ENCODE data around the gene ZRANB1.

The ZRANB1 gene

DNA sequence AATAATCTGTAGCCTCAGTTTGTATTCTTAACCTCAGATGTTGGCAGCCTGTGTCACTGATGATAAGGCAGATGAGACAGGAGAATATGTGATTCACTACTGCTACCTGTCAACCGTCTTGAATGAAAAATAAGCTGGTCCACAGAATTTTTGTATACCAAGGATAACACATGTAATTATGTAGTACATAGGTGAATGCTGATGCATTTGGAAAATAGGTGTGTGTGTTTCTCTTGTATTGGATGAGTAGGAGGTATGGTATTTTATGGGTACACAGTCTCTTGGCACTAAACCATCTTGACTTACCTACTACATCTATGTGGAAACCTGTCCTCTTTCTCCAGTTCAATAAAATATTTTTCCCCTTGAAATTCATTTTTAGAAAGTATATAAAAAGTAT lies 20.7 kb upstream of the ZRANB1 start:
- DNase-seq, result no peak

DNA sequence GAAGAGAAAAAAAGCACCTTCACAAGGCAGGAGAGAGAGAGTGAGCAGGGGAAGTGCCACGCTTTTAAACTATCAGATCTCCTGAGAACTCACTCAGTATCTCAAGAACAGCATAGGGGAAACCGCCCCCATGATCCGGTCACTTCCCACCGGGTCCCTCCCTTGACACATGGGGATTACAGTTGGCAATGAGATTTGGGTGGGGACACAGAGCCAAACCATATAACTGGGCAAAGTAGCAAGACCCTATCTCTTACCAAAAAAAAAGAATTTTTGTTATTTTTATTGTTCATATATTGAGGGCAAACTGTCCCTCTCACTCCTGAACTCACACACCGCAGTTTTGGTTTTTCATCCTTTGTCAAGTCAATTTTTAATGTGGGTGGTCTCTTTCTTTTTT lies 18.2 kb upstream of the ZRANB1 start:
- no peak for DNase-seq

DNA sequence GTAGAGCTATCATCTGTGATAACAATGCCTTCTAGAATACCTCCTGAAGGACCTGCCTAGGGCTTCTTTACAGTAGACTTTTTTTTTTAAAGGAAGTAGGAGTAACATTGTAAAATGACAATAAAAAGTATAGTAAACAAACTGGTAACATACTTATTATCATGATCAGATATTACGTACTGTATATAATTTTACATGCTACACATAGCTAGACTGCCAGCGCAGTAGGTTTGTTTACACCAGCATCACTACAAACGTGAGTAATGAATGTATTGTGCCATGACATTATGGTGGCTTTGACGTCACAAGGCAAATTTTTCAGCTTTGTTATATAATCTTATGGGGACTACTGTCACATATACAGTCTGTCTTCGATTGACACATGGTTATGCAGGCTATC lies 15.4 kb upstream of the ZRANB1 start:
- no peak for DNase-seq

DNA sequence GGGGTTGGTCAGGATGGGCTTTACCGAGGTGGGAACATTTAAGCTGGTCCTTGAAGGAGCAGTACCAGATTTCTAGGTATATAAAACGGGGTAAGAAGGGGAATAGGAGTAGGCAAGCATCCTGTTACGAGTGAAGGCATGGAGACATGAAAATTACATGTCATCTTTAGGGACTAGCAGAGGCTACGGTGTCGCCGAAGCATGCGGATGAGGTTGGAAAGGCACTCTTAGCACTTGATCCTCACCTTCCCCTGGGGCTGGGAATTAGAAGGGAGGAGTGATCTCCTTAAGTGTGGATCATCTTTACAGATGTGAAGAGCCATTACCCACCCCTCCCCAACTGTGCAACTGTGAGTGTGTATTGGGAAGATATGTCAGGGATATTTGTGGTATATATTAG lies 13.8 kb upstream of the ZRANB1 start:
- DNase-seq, result no peak

DNA sequence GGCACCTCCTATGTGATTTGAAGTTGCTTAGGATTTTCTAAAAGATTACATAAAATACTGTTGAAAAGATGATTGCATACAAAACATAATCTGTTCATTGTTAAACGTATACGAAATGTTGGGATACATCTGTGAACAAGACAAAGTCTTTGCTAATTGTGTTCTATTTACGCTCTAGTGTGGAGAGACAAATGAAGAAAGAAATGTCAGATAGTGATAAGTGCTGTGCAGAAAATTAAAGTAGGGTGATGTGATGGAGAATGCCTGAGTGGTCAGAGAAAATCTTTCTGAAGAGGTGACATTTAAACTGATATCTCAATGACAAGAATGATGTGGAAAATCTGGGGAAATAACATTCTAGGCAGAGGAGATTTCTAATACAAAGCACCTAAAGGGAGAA lies 13.4 kb upstream of the ZRANB1 start:
- no peak for DNase-seq

DNA sequence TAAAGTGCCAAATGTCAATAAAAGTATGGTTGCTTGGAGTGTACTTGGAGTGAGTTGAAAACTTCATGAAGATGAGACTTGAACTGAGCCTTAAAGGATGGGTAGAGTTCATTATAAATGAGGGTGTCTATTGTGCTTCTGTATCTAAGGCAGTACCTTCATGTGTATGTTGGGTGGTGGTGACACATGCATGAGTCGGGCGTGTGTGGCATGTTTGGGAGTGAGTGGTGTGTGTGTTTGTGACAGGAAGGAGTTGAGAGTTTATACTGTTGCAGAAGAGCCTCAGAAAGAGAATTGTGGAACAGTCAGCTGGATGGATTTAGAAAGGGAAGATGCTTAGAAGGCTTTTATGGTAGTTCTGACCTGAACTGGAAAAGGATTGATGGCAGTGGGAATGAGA lies 6.0 kb upstream of the ZRANB1 start:
- peak in 1 of 3 donors; percentile 27 for DNase-seq

DNA sequence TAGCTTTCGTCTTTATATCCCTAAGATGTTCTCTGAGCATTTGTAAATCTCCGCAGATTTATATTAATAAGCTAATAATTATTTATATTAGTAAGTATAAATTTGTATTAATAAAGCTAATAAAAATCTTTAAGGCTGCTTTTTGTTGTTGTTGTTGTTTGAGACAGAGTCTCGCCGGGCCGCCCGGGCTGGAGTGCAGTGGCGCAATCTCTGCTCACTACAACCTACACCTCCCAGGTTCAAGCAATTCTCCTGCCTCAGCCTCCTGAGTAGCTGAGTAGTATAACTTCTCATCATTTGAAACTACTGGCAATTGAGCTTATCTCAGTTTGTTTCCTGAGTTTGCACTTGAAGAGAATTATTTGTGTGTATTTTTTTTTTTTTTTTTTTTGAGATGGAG lies 5.1 kb upstream of the ZRANB1 start:
- DNase-seq, result no peak

DNA sequence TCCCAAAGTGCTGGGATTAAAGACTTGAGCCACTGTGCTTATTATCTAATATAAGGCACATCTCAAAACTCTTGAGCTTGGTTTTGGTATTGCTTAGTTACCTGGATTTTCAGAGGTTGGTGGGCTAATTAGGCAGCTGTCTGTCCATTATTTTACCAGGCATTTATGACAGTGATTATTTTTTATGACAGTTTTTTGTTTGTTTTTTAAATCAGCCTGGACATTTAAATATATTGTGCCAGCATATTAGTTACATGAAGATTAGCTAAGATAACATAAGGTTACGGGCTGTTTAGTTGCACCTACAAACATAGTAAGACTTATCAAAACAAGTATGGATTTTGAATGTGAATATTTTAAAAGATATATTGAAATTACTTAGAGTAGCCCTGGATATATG lies 2.6 kb upstream of the ZRANB1 start:
- DNase-seq, result no peak

DNA sequence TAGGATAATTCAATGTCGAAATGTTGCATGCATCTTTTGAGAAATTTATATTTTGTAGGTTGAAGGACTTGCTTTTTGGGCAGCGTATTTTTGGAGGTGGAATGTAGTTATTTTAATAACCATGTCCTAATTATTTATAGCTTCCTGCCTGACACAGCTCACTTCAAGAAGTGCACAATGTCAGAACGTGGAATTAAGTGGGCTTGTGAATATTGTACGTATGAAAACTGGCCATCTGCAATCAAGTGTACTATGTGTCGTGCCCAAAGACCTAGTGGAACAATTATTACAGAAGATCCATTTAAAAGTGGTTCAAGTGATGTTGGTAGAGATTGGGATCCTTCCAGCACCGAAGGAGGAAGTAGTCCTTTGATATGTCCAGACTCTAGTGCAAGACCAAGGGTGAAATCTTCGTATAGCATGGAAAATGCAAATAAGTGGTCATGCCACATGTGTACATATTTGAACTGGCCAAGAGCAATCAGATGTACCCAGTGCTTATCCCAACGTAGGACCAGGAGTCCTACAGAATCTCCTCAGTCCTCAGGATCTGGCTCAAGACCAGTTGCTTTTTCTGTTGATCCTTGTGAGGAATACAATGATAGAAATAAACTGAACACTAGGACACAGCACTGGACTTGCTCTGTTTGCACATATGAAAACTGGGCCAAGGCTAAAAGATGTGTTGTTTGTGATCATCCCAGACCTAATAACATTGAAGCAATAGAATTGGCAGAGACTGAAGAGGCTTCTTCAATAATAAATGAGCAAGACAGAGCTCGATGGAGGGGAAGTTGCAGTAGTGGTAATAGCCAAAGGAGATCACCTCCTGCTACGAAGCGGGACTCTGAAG lies 620 bp downstream of the ZRANB1 start:
- peak in 2 of 3 donors; percentile 29 to 38 for DNase-seq

DNA sequence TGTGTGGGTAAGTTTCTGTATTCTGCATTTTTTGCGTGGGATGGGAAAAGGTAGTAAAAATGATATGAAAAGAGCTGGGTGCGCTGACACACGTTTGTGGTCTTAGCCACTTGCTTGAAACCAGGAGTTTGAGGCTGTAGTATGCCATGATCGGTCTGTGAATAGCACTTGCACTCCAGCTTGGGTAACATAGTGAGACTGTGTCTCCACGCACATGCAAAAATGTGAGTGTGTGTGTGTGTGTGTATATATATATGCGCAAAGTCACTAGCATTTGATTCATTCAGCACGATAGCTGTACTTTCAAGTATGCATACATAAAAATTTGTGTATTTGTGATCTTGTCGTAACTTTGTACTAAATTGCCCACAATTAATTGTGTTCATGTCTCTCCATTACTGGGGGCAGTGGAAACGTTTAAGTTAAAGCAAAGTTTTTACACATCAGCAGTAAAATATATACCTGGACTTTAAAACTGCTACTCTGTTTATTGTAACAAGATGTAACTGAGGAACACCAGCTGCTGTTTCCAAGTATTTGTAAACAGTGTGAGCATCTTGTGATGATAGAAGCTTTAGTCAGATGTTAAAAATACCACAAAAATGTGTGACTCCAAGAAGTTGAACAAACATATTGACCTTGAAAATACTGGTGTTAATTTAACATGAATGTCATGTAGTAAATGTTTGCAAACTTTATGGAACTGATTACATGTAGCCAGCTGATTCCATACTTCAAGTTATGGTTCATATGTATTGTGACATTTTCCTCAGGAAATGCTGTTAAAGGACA lies 1.6 kb downstream of the ZRANB1 start:
- DNase-seq, result peak in 2 of 3 donors; percentile 27 to 29

DNA sequence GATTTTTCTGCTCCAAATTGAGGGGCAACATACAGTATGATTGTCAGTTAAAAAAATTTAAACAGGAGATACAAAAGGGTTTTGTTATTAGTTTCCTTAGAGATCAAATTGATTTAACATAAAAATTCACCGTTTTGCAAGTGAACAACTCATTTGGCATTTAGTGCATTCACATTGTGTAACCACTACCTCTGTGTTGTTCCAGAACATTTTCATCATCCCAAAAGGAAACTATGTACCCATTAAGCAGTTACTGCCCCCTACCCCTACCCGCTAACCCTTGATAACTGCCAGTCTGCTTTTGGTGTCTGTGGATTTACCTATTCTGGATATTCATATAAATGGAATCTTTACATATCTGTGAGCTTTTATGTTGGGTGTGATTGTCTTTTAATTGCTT lies 3.1 kb downstream of the ZRANB1 start:
- DNase-seq, result peak in 1 of 3 donors; percentile 14

DNA sequence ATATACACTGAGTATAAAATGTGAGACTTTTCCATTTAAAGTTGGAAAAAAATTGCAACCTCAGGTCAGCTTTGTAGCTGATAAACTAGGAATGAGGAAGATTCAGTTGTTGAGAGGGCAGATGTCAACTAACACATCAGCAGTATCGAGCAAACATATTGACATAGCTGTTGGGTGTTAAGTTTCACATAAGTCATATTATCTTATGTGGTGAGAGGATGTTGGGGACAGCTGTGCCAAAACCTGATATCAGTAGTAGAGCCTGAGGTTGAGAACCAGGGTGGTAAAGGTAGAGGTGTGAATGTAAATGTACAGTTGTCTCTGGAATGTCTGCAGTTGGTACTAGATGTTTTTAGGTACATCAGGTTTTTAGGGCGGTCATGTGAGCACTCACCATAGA lies 5.0 kb downstream of the ZRANB1 start:
- DNase-seq, result peak in 1 of 3 donors; percentile 12

DNA sequence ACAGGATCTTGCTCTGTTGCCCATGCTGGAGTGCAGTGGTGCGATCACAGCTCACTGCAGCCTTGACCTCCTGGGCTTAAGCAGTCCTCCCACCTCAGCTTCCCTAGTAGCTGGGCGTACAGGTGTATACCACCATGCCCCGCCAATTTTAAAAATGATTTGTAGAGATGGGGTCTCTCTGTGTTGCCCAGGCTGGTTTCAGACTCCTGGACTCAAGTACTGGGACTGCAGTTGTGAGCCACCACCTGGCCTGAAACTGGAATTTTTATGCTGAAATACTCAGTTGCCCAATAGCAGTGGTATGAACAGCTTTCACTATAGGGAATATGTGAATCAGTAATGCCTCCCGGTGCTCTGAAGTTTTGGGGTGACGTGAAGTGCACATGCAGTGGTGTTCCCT lies 7.6 kb downstream of the ZRANB1 start:
- DNase-seq, result peak in 1 of 3 donors; percentile 18

DNA sequence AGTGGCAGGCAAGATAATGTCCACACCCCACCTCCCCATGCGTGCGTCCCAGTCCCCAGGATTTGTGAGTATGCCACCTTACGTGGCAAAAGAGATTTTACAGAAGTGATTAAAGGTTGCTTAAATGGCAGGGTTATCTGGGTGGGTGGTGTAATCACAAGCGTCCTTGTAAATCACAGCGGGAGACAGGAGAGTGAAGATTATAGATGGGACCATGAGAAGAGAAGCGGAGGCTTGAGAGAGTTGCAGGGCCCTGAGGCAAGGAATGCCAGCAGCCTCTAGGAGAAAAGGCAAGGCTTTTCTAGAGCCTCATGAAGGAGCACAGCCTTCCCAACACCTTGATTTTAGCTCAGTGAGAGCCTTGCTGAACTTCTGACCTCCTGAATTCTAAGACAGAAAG lies 10.2 kb downstream of the ZRANB1 start:
- peak in 1 of 3 donors; percentile 5 for DNase-seq

DNA sequence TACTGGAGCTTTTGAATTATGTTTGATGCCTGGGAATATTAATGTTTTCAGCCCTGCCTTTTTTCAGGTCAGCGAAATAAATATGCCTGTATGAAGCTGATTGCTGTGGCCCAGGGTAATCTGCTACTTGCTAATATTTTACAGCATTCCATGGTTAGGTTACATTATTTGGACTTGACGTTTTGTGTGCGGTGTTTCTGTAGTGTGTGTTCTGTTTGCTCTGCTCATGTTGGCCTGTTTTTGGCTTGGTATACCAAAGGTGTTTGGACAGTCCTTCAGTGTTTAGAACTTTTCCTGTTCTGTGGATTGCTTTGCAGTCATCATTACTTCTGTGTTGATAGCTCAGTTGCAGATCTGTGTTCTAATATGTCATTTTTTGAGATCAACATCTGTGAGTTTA lies 11.5 kb downstream of the ZRANB1 start:
- no peak for DNase-seq

DNA sequence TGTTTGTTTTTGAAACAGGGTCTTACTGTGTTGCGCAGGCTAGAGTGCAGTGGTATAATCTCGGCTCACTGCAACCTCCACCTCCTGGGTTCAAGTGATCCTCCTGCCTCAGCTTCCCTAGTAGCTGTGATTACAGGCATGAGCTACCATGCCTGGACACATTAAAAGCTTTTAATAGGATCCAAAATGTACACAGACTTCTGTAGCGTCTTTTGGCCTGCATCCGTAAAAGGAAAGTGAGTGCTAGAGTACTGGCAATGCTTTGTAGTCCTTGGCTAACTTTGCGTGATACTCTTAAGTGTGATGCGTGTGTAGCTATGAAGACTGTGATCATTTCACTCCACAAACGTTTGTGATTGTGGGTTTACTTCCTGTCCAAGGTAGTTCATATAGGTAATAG lies 13.3 kb downstream of the ZRANB1 start:
- DNase-seq, result no peak

DNA sequence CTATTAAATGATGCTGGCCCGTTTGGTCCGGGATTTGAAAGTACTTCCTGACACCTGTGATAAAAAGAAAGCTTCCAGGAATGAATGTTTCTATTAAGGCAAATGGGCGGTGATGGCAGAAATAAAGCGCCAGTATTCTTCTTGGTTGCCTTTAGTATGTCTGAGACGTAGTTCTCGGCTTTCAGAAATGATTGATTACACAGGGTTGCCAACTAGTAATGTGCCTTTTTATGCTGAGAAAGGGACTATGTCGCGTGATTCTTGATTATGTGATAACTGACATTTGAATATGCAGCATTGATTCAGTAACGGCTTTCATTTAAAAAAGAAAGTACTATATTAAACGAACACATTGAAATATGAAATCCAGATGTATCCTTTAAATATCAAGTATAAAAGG lies 13.9 kb downstream of the ZRANB1 start:
- DNase-seq, result no peak

DNA sequence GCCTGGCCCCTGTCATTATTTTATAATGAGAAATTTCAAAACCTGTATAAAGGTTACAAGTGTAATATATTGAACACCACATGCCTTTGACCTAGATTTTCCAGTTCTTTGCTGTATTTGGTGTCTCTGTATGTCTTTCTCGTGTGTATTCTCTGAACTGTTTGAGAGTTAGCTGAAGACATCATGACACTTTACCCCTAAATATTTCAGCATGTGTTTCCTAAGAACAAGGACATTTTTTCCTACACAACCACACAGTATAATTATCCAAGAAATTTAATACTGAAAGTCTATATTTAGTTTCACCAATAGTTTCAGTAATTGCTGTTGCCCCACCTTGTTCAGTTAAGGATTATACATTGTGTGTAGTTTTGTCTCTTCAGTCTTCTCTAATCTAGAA lies 14.8 kb downstream of the ZRANB1 start:
- DNase-seq, result no peak

DNA sequence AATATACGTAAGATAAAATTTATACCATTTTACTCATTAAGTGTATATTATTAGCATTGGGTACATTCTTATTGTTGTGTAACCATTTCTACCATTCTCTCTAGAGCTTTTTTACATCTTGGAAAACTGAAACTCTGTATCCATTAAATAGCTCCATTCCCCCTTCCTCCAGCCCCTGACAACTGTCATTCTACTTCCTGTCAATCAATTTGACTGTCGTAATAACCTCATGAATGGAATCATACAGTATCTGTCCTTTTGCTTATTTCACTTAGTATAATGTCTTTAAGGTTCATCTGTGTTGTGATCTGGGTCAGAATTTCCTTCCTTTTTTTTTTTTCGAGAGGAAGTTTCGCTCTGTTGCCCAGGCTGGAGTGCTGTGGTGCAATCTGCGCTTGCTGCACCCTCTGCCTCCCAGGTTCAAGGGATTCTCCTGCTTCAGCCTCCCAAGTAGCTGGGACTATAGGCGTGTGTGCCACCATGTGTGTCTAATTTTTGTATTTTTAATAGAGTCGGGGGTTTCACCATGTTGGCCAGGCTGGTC lies 15.6 kb downstream of the ZRANB1 start:
- peak; percentile 38 to 61 (median 55) for DNase-seq

DNA sequence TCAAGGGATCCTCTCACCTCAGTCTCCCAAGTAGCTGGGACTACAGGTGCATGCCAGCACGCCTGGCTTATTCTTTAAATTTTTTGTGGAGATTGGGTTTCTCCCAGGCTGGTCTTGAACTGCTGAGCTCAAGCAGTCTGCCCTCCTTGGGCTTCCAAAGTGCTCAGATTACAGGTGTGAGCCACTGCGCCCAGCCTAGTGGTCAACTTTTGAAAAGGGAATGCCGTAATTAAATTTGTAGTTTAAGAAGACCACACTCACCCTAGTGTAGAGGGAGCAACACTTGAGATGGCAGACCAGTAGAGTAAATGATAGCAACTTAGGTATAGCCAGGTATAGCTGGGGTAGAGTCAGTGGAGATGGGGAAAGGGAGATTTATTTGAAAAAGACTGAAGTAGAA lies 17.6 kb downstream of the ZRANB1 start:
- DNase-seq, result no peak

DNA sequence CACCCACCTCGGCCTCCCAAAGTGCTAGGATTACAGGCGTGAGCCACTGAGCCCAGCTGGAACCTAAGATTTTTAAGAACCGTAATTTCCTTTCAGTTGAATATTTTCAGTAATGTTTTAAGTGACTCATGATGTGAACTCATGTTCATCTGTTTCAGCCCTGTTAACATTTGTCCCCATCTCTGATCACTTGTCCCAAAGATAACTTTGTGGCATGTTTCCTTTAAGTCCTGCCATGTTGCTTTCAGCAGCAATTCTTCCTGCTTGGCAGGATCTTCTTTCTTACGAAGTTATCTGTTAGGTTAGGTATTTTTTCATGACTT lies 19.3 kb downstream of the ZRANB1 start:
- no peak for DNase-seq

DNA sequence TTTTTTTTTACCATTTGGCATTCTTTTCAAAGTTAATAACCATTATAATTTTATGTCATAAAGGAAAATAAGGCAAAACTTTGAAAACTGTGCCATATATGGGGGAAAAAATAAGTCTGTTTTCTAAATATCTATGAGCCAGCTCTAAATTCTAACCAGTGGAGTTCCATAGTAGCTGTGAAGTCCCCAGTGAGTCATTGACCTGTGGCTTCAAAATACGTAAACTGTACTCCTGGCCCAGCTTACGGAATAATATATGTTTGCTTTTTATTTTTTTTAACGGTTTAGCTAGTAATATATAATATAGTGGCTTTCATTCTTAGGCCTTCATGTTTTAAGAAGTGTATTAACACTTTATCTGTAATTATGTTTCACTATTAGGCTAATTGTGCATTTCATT lies 20.5 kb downstream of the ZRANB1 start:
- no peak for DNase-seq

DNA sequence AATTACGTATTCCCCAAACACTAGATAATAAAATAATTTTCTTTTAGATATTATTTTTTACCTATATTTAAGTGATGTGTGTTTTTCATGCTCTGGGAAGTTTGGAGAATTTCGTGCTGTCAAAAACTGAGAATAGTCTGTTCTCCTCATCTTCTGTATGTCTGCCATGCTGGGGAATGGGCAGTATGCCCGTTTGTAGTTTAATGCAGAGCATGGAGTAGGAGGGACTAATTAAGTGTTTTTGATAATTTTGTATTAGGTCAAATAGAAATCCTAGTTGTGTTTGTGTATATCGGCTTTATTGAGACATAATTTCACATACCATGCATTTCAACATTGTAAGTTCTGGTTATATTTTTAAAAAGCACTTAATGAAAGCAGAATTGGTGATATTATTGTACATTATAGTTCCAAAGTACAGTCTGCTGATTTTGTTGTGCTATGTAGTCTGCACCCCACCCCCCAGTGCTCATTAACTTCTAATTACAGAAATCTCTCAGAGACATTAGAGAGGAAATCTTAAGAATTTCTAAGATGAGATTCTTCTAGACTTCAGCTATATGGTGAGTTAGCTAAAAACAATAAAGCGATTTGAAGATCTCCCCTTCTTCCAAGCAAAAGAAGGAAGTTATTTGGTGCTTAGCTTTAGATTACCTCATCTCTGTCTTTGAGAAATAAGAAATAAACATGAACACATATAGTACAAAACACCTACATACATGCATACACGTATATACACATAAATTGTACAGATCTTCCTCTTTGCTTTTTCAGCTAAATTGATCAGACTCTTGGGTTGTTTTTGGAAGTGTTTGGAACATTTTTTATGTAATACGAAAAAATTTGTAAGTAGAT lies 22.2 kb downstream of the ZRANB1 start:
- peak in 2 of 3 donors; percentile 46 for DNase-seq
